IMR-90 (cell line): ENCODE measurements around the gene FRAS1. TPM values are rescaled to one million over a fixed set of nuclear protein-coding genes. Genes with fewer than 3 reads are reported as not detected.

ENCODE experiments used
- ATAC-seq: fragments of 200-7000 bp; cut with Tn5 transposase; 2 replicates; pipeline ENCODE4 v1.9.1; 2020; ENCODE audit warnings: low read depth, mild to moderate bottlenecking, moderate library complexity
- BruUV-seq: library from RNA; stranded (reverse); fragments of 400-500 nt; replicated peaks from 2 replicates; lab custom pipeline; 2021; lab: Mats Ljungman, UMichigan
- CTCF ChIA-PET: fragments of 300-600 bp; formaldehyde crosslinking; extraction: SDS; loops from one replicate; lab custom pipeline; 2021; ENCODE audit warnings: antibody characterized with exemption; lab: Yijun Ruan, JAX
- POLR2A ChIA-PET: fragments of 300-600 bp; sonication (Branson Sonifier 250); formaldehyde crosslinking; loops from one replicate; lab custom pipeline; 2022; ENCODE audit warnings: antibody characterized with exemption; ENCODE audit not compliant: unreplicated experiment; lab: Charles Lee
- DNase-seq: peaks from one replicate; pipeline ENCODE4 v3.0.0; 2013
- H2AFZ ChIP-seq: replicated peaks from 2 replicates; pipeline ENCODE3; 2013; ENCODE audit warnings: low read length, mild to moderate bottlenecking; ENCODE audit not compliant: poor library complexity
- H2AK5ac ChIP-seq: 2 replicates; pipeline ENCODE4 v1.6.1; 2013; ENCODE audit warnings: low read depth, low read length, inconsistent platforms
- H2AK9ac ChIP-seq: replicated peaks from 2 replicates; pipeline ENCODE3; 2013; ENCODE audit warnings: mild to moderate bottlenecking, low read depth, low read length, moderate library complexity; ENCODE audit not compliant: poor library complexity
- H2BK120ac ChIP-seq: 2 replicates; pipeline ENCODE4 v1.6.1; 2013; ENCODE audit warnings: low read depth, low read length, inconsistent platforms
- H2BK15ac ChIP-seq: 3 replicates; pipeline ENCODE4 v1.6.1; 2013; ENCODE audit warnings: low read depth, low read length, inconsistent platforms
- H2BK20ac ChIP-seq: 2 replicates; pipeline ENCODE4 v1.6.1; 2013; ENCODE audit warnings: low read depth, mild to moderate bottlenecking, inconsistent platforms, low read length, moderate library complexity
- H2BK5ac ChIP-seq: 2 replicates; pipeline ENCODE4 v1.6.1; 2013; ENCODE audit warnings: mild to moderate bottlenecking, low read depth, low read length, inconsistent platforms; ENCODE audit not compliant: poor library complexity, severe bottlenecking
- H3K14ac ChIP-seq: replicated peaks from 2 replicates; pipeline ENCODE4 v1.6.1; 2013; ENCODE audit warnings: low read depth, low read length, inconsistent platforms
- H3K18ac ChIP-seq: 2 replicates; pipeline ENCODE4 v1.6.1; 2013; ENCODE audit warnings: low read depth, low read length, control low read depth
- H3K23ac ChIP-seq: 2 replicates; pipeline ENCODE4 v1.6.1; 2013; ENCODE audit warnings: low read depth, low read length, inconsistent platforms
- H3K27ac ChIP-seq: 2 replicates; pipeline ENCODE4 v1.5.1; 2013; ENCODE audit warnings: mild to moderate bottlenecking, control low read depth, low read length; ENCODE audit not compliant: insufficient read depth
- H3K27me3 ChIP-seq: 2 replicates; pipeline ENCODE4 v1.6.1; 2013; ENCODE audit warnings: low read length; ENCODE audit not compliant: control insufficient read depth, insufficient read depth
- H3K36me3 ChIP-seq: 2 replicates; pipeline ENCODE4 v1.6.1; 2013; ENCODE audit warnings: low read length, mixed read lengths; ENCODE audit not compliant: control insufficient read depth, insufficient read depth
- H3K4ac ChIP-seq: 2 replicates; pipeline ENCODE4 v1.6.1; 2013; ENCODE audit warnings: low read depth, low read length, inconsistent platforms
- H3K4me1 ChIP-seq: 2 replicates; pipeline ENCODE4 v1.6.1; 2013; ENCODE audit warnings: low read length, mixed read lengths; ENCODE audit not compliant: control insufficient read depth, insufficient read depth
- H3K4me2 ChIP-seq: 2 replicates; pipeline ENCODE4 v1.6.1; 2013; ENCODE audit warnings: low read depth, mild to moderate bottlenecking, control low read depth, low read length, moderate library complexity
- H3K4me3 ChIP-seq: 2 replicates; pipeline ENCODE4 v1.5.1; 2013; ENCODE audit warnings: low read depth, mild to moderate bottlenecking, control low read depth, low read length, moderate library complexity; ENCODE audit not compliant: insufficient read depth
- H3K56ac ChIP-seq: 2 replicates; pipeline ENCODE4 v1.6.1; 2013; ENCODE audit warnings: low read length, inconsistent platforms; ENCODE audit not compliant: insufficient read depth; ENCODE audit errors: extremely low read depth
- H3K79me1 ChIP-seq, 2 experiments: 2 replicates each; pipeline ENCODE4 v1.6.1; 2013; ENCODE audit warnings: low read length in 2 of 2, inconsistent platforms in 1 of 2, low read depth in 1 of 2
- H3K9ac ChIP-seq: 2 replicates; pipeline ENCODE4 v1.6.1; 2013; ENCODE audit warnings: low read depth, low read length, control low read depth
- H3K9me1 ChIP-seq: 2 replicates; pipeline ENCODE4 v1.6.1; 2013; ENCODE audit warnings: low read length, inconsistent platforms; ENCODE audit not compliant: insufficient read depth
- H3K9me3 ChIP-seq: 2 replicates; pipeline ENCODE4 v1.6.1; 2013; ENCODE audit warnings: low read length; ENCODE audit not compliant: control insufficient read depth, insufficient read depth
- H4K20me1 ChIP-seq: 2 replicates; pipeline ENCODE4 v1.6.1; 2013; ENCODE audit warnings: low read length, inconsistent platforms; ENCODE audit not compliant: insufficient read depth
- H4K5ac ChIP-seq: 2 replicates; pipeline ENCODE4 v1.6.1; 2013; ENCODE audit warnings: mild to moderate bottlenecking, low read depth, low read length, control low read depth
- H4K8ac ChIP-seq, 2 experiments: 2 replicates each; pipeline ENCODE4 v1.6.1; 2013; ENCODE audit warnings: low read depth in 2 of 2, low read length in 2 of 2, control low read depth in 1 of 2, inconsistent platforms in 1 of 2
- H4K91ac ChIP-seq: 2 replicates; pipeline ENCODE4 v1.6.1; 2013; ENCODE audit warnings: low read depth, low read length, inconsistent platforms; ENCODE audit not compliant: insufficient read depth
- CHD1 ChIP-seq: IDR thresholded peaks from 2 replicates; pipeline ENCODE4 v1.6.1; 2012; ENCODE audit warnings: low read depth, low read length, improper control_type of control experiment
- CTCF ChIP-seq: conservative IDR thresholded peaks from 2 replicates; pipeline ENCODE4 v1.5.1; 2012; ENCODE audit warnings: mild to moderate bottlenecking, low read depth, low read length, improper control_type of control experiment
- ELK1 ChIP-seq: fragments of 150-350 bp; IDR thresholded peaks from 2 replicates; pipeline ENCODE4 v1.6.1; 2016; ENCODE audit warnings: low read depth, mild to moderate bottlenecking, low read length, moderate library complexity, borderline replicate concordance
- FOS ChIP-seq: fragments of 150-350 bp; IDR thresholded peaks from 2 replicates; pipeline ENCODE4 v1.6.1; 2016; ENCODE audit warnings: low read depth, low read length
- MAFK ChIP-seq: IDR thresholded peaks from 2 replicates; pipeline ENCODE4 v1.6.1; 2012; ENCODE audit warnings: low read depth, low read length, improper control_type of control experiment
- MAZ ChIP-seq: IDR thresholded peaks from 2 replicates; pipeline ENCODE4 v1.6.1; 2012; ENCODE audit warnings: low read depth, mild to moderate bottlenecking, low read length, improper control_type of control experiment, moderate library complexity, borderline replicate concordance
- MXI1 ChIP-seq: IDR thresholded peaks from 2 replicates; pipeline ENCODE4 v1.6.1; 2012; ENCODE audit warnings: low read depth, mild to moderate bottlenecking, low read length, moderate library complexity, borderline replicate concordance
- RAD21 ChIP-seq: IDR thresholded peaks from 2 replicates; pipeline ENCODE4 v1.6.1; 2012; ENCODE audit warnings: low read length, improper control_type of control experiment
- RCOR1 ChIP-seq: IDR thresholded peaks from 2 replicates; pipeline ENCODE4 v1.6.1; 2012; ENCODE audit warnings: mild to moderate bottlenecking, low read length, improper control_type of control experiment; ENCODE audit not compliant: insufficient replicate concordance
- RFX5 ChIP-seq: IDR thresholded peaks from 2 replicates; pipeline ENCODE4 v1.8.0; 2012; ENCODE audit warnings: low read depth, mild to moderate bottlenecking, low read length, moderate library complexity
- SMC3 ChIP-seq: fragments of 150-350 bp; IDR thresholded peaks from 2 replicates; pipeline ENCODE4 v1.6.1; 2016; ENCODE audit warnings: low read depth, mild to moderate bottlenecking, antibody characterized with exemption, low read length, moderate library complexity
- WGBS, 2 experiments: methylation state at CpG; one replicate each; pipeline versions ENCODE4 v1.1.5 to v1.1.7; 2013; ENCODE audit warnings: missing lambda C conversion rate in 2 of 2; ENCODE audit not compliant: insufficient read length in 1 of 2; ENCODE audit errors: extremely low coverage in 2 of 2; 5-methylcytosine and 5-hydroxymethylcytosine counted together
- dilution Hi-C: fragments of 300-500 bp; cut with HindIII; formaldehyde crosslinking; loops from one replicate; pipeline ENCODE4 v1.14.3; 2018; ENCODE audit warnings: low sequenced_read_pairs; ENCODE audit not compliant: unreplicated experiment
- in situ Hi-C: fragments of 300-500 bp; cut with MboI; formaldehyde crosslinking; loops from 3 replicates; pipeline ENCODE4 v1.14.3; 2019; ENCODE audit warnings: low sequenced_read_pairs, inconsistent platforms, mixed read lengths
- intact Hi-C: fragments of 100-400 bp; cut with micrococcal nuclease; formaldehyde crosslinking; loops from 2 replicates; pipeline ENCODE4 v1.10.0; 2022
- polyA plus RNA-seq, 3 experiments: library from polyadenylated mRNA; depleted of rRNA; stranded (reverse); fragments of >200 nt; gene quantifications; 2 replicates each; pipeline ENCODE4 v1.2.3, GENCODE V29; 2012; ENCODE audit warnings: low replicate concordance in 1 of 3
- total RNA-seq: library from RNA; depleted of rRNA; stranded (reverse); fragments of >200 nt; gene quantifications from 2 replicates; pipeline ENCODE4 v1.2.3, GENCODE V29; 2012

Gene FRAS1
- total and polyA plus RNA-seq, 2 of the 4 experiments (the other 2 are of a cell fraction): under 0.01 to 0.03 TPM

- no peak overlapping the region for H2BK120ac ChIP-seq
- ATAC-seq (no peak), DNase-seq (no peak)
- H3K4ac ChIP-seq: no peak overlapping the region
- ChIA-PET CTCF (no interaction called here), POLR2A (no interaction called here)
- dilution Hi-C loops (no loop called here), intact Hi-C loops (no loop called here), in situ Hi-C loops (no loop called here)
- H3K9me1 ChIP-seq: no peaks in the 10 kb centered on the region
- H3K56ac ChIP-seq: no peak overlapping the region
- H3K27me3 ChIP-seq: no peaks in the 10 kb centered on the region
- no peaks in the 10 kb centered on the region for H3K4me1 ChIP-seq
- no peak overlapping the region for H4K8ac ChIP-seq
- H3K4me2 ChIP-seq: no peak overlapping the region
- no peaks in the 10 kb centered on the region for H4K20me1 ChIP-seq
- H2AFZ ChIP-seq: no peak overlapping the region
- no peaks in the 10 kb centered on the region for H3K79me1 ChIP-seq
- H2BK15ac ChIP-seq: no peak overlapping the region
- H4K91ac ChIP-seq: no peak overlapping the region
- no CpG with 5 or more reads among the region's 3 CpGs for WGBS, 2 experiments
- H3K4me3 ChIP-seq: no peak overlapping the region
- BruUV-seq: no TSS peak
- no peak overlapping the region for H3K23ac ChIP-seq
- TF ChIP-seq CHD1: no peak
- TF ChIP-seq FOS: no peak
- no peak for TF ChIP-seq RAD21
- no peak for TF ChIP-seq RCOR1
- TF ChIP-seq MXI1: no peak
- no peak for TF ChIP-seq ELK1
- TF ChIP-seq CTCF: no peak
- TF ChIP-seq MAZ: no peak
- no peak for TF ChIP-seq RFX5
- TF ChIP-seq SMC3: no peak
- TF ChIP-seq MAFK: no peak
- no peak overlapping the region for H3K9ac ChIP-seq
- no peak overlapping the region for H2BK20ac ChIP-seq
- H2AK5ac ChIP-seq: no peak overlapping the region
- H4K5ac ChIP-seq: no peak overlapping the region
- no peaks in the 10 kb centered on the region for H3K9me3 ChIP-seq
- H3K18ac ChIP-seq: no peak overlapping the region
- H2AK9ac ChIP-seq: no peak overlapping the region
- no peak overlapping the region for H2BK5ac ChIP-seq
- no peak overlapping the region for H3K14ac ChIP-seq
- H3K27ac ChIP-seq: no peak overlapping the region
- H3K36me3 ChIP-seq: no peaks in the 10 kb centered on the region
Measured at GRCh38 chr4:78074759-78075158, 17.6 kb downstream of the FRAS1 start.
